Measurements from ENCODE around the gene UBL3. TPM values are rescaled to one million over a fixed set of nuclear protein-coding genes. Genes with fewer than 3 reads are reported as not detected.

The UBL3 gene
- total RNA-seq, 1 experiment from 2014 or later = 10.7 TPM

DNA sequence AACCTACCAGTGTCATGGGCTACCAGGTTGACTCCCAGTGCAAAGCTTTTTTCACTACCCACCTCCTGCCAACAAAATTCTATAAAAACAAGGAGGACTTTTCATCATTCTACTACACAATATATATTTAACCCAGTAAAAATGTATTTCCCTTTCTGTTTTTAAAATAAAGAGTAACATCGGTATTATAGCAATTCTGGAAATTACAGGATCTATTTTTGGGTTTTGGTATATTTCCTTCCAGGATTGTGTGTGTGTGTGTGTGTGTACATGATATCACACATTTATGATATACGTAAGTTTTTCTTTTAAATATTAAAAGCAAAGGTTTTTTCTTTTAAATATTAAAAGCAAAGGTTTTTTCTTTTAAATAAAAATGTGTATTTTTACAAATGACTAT is 6.0 kb upstream of the UBL3 start:
- no peak overlapping the region for H3K9ac ChIP-seq (ENCODE audit: low read length)
- no peaks in the 10 kb centered on the region for H3K36me3 ChIP-seq (ENCODE audit: control insufficient read depth in 1 of 2, insufficient read depth in 2 of 2, low read length in 2 of 2)
- BruUV-seq (replicated peaks) = no TSS peak
- RAD21 ChIA-PET (ENCODE audit: low non-redundant PET in 1 of 2, low total read pairs in 2 of 2, uncharacterized antibody in 2 of 2, unreplicated experiment in 2 of 2) = no interaction called here
- intact Hi-C loops (cut with micrococcal nuclease) = no loop called here
- no peaks in the 10 kb centered on the region for H3K9me3 ChIP-seq (ENCODE audit: control insufficient read depth in 1 of 2, insufficient read depth in 1 of 2, low read depth in 1 of 2, low read length in 2 of 2)
- CTCF ChIA-PET = interaction anchor here (1.2 kb wide), 1 partner anchor 11 kb away, joined by 3 read pairs; no protein-coding TSS in a partner anchor
- no peaks in the 10 kb centered on the region for H4K20me1 ChIP-seq (ENCODE audit: insufficient read depth)
- no peak overlapping the region for H3K4me2 ChIP-seq (ENCODE audit: low read length)
- H2AFZ ChIP-seq (ENCODE audit: low read depth, low read length, poor library complexity, severe bottlenecking) = no peak overlapping the region
- DNase-seq (ENCODE audit: low read depth, low spot score) (no peak), ATAC-seq (no peak)
- H3K4me1 ChIP-seq (ENCODE audit: control insufficient read depth in 1 of 2, insufficient read depth in 2 of 2, low read length in 2 of 2) = no peaks in the 10 kb centered on the region
- TF ChIP-seq POLR2A (IDR thresholded peaks at IDR 0.05; ENCODE audit: borderline replicate concordance, extremely low read depth, insufficient read depth, insufficient read length) (no peak), ZFX (IDR thresholded peaks at IDR 0.05) (no peak), POLR2AphosphoS5 (IDR thresholded peaks at IDR 0.05; ENCODE audit: low read depth, low read length) (no peak), SIN3A (IDR thresholded peaks at IDR 0.05; ENCODE audit: low read depth) (no peak)
- no peaks in the 10 kb centered on the region for H3K27me3 ChIP-seq (ENCODE audit: insufficient read depth, low read length)
- no peaks in the 10 kb centered on the region for H3K79me2 ChIP-seq (ENCODE audit: insufficient read depth, low read length)
- H3K27ac ChIP-seq (ENCODE audit: low read depth, low read length) = no peak overlapping the region
- POLR2A ChIA-PET = no interaction called here
- no peaks in the 10 kb centered on the region for H3K9me2 ChIP-seq (ENCODE audit: insufficient read depth)
- H3K4me3 ChIP-seq (replicated peaks in 1 of 2; ENCODE audit: low read depth in 1 of 2, low read length in 2 of 2) = no peak overlapping the region

DNA sequence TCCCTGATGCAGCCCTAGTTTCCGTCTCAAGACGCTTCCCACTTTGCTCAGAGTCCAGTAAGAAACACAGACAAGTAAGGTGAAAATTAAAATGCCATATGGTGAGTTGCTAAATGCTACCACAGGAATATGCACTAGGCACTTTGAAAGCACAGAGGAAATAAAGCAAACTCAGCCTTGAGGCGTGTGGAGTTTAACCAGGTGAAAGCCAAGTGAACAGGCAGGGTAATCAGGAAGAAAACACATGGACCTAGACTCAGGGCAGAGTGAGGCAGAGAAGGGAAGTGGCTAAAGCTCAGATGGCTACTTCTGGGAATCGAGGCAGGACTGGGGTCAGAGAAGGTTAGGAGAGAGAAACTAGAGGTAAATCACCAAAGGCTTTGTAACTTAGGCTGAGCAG is 5.4 kb upstream of the UBL3 start:
- intact Hi-C loops (cut with micrococcal nuclease) = no loop called here
- no peak for TF ChIP-seq POLR2A (IDR thresholded peaks at IDR 0.05; ENCODE audit: borderline replicate concordance, extremely low read depth, insufficient read depth, insufficient read length)
- TF ChIP-seq, protein P1, sequence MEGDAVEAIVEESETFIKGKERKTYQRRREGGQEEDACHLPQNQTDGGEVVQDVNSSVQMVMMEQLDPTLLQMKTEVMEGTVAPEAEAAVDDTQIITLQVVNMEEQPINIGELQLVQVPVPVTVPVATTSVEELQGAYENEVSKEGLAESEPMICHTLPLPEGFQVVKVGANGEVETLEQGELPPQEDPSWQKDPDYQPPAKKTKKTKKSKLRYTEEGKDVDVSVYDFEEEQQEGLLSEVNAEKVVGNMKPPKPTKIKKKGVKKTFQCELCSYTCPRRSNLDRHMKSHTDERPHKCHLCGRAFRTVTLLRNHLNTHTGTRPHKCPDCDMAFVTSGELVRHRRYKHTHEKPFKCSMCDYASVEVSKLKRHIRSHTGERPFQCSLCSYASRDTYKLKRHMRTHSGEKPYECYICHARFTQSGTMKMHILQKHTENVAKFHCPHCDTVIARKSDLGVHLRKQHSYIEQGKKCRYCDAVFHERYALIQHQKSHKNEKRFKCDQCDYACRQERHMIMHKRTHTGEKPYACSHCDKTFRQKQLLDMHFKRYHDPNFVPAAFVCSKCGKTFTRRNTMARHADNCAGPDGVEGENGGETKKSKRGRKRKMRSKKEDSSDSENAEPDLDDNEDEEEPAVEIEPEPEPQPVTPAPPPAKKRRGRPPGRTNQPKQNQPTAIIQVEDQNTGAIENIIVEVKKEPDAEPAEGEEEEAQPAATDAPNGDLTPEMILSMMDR (IDR thresholded peaks at IDR 0.05 in 2 of 3, conservative IDR thresholded peaks at IDR 0.05 in 1 of 3; ENCODE audit: borderline replicate concordance in 1 of 3, insufficient read depth in 1 of 3, low read depth in 2 of 3, low read length in 2 of 3) = no peak
- TF ChIP-seq ELF1 (IDR thresholded peaks at IDR 0.05; ENCODE audit: borderline replicate concordance, low read depth) = no peak
- TF ChIP-seq ZNF274 (IDR thresholded peaks at IDR 0.05; ENCODE audit: low read depth, low read length) = no peak
- TF ChIP-seq EGR1 (IDR thresholded peaks at IDR 0.05; ENCODE audit: low read depth) = no peak
- TF ChIP-seq, protein P2, sequence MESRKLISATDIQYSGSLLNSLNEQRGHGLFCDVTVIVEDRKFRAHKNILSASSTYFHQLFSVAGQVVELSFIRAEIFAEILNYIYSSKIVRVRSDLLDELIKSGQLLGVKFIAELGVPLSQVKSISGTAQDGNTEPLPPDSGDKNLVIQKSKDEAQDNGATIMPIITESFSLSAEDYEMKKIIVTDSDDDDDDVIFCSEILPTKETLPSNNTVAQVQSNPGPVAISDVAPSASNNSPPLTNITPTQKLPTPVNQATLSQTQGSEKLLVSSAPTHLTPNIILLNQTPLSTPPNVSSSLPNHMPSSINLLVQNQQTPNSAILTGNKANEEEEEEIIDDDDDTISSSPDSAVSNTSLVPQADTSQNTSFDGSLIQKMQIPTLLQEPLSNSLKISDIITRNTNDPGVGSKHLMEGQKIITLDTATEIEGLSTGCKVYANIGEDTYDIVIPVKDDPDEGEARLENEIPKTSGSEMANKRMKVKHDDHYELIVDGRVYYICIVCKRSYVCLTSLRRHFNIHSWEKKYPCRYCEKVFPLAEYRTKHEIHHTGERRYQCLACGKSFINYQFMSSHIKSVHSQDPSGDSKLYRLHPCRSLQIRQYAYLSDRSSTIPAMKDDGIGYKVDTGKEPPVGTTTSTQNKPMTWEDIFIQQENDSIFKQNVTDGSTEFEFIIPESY (IDR thresholded peaks at IDR 0.05; ENCODE audit: extremely low read depth, insufficient replicate concordance, low read length) = no peak
- TF ChIP-seq, protein P3, sequence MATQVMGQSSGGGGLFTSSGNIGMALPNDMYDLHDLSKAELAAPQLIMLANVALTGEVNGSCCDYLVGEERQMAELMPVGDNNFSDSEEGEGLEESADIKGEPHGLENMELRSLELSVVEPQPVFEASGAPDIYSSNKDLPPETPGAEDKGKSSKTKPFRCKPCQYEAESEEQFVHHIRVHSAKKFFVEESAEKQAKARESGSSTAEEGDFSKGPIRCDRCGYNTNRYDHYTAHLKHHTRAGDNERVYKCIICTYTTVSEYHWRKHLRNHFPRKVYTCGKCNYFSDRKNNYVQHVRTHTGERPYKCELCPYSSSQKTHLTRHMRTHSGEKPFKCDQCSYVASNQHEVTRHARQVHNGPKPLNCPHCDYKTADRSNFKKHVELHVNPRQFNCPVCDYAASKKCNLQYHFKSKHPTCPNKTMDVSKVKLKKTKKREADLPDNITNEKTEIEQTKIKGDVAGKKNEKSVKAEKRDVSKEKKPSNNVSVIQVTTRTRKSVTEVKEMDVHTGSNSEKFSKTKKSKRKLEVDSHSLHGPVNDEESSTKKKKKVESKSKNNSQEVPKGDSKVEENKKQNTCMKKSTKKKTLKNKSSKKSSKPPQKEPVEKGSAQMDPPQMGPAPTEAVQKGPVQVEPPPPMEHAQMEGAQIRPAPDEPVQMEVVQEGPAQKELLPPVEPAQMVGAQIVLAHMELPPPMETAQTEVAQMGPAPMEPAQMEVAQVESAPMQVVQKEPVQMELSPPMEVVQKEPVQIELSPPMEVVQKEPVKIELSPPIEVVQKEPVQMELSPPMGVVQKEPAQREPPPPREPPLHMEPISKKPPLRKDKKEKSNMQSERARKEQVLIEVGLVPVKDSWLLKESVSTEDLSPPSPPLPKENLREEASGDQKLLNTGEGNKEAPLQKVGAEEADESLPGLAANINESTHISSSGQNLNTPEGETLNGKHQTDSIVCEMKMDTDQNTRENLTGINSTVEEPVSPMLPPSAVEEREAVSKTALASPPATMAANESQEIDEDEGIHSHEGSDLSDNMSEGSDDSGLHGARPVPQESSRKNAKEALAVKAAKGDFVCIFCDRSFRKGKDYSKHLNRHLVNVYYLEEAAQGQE (IDR thresholded peaks at IDR 0.05; ENCODE audit: low read depth) = no peak
- TF ChIP-seq, protein P4, sequence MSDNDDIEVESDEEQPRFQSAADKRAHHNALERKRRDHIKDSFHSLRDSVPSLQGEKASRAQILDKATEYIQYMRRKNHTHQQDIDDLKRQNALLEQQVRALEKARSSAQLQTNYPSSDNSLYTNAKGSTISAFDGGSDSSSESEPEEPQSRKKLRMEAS (IDR thresholded peaks at IDR 0.05) = no peak
- no peak for TF ChIP-seq JUND (IDR thresholded peaks at IDR 0.05)
- TF ChIP-seq TCF7L2 (IDR thresholded peaks at IDR 0.05; ENCODE audit: borderline replicate concordance, extremely low read depth, insufficient read depth, insufficient read length) = no peak

More for the DNA sequence above, 5.4 kb upstream of the UBL3 start:
- no peaks in the 10 kb centered on the region for H3K27me3 ChIP-seq (ENCODE audit: insufficient read depth, low read length)
- H3K4me3 ChIP-seq (replicated peaks in 1 of 2; ENCODE audit: low read depth in 1 of 2, low read length in 2 of 2) = no peak overlapping the region
- ChIA-PET RAD21 (ENCODE audit: low non-redundant PET in 1 of 2, low total read pairs in 2 of 2, uncharacterized antibody in 2 of 2, unreplicated experiment in 2 of 2) (no interaction called here), POLR2A (no interaction called here), CTCF (interaction anchor here (1.2 kb wide), 1 partner anchor 11 kb away, joined by 3 read pairs; no protein-coding TSS in a partner anchor)
- H3K9me2 ChIP-seq (ENCODE audit: insufficient read depth) = no peaks in the 10 kb centered on the region
- H3K9ac ChIP-seq (ENCODE audit: low read length) = no peak overlapping the region
- H4K20me1 ChIP-seq (ENCODE audit: insufficient read depth) = no peaks in the 10 kb centered on the region
- H3K4me2 ChIP-seq (ENCODE audit: low read length) = no peak overlapping the region
- no peaks in the 10 kb centered on the region for H3K9me3 ChIP-seq (ENCODE audit: control insufficient read depth in 1 of 2, insufficient read depth in 1 of 2, low read depth in 1 of 2, low read length in 2 of 2)
- H2AFZ ChIP-seq (ENCODE audit: low read depth, low read length, poor library complexity, severe bottlenecking) = no peak overlapping the region
- peaks cover 0 to 5% of the 10 kb centered on the region in 2 experiments; a peak in 3 of 4 replicates for H3K4me1 ChIP-seq (ENCODE audit: control insufficient read depth in 1 of 2, insufficient read depth in 2 of 2, low read length in 2 of 2)
- no peaks in the 10 kb centered on the region for H3K36me3 ChIP-seq (ENCODE audit: control insufficient read depth in 1 of 2, insufficient read depth in 2 of 2, low read length in 2 of 2)
- no peak overlapping the region for H3K27ac ChIP-seq (ENCODE audit: low read depth, low read length)
- no peaks in the 10 kb centered on the region for H3K79me2 ChIP-seq (ENCODE audit: insufficient read depth, low read length)
- DNase-seq (ENCODE audit: low read depth, low spot score) (no peak), ATAC-seq (no peak)
- no TSS peak for BruUV-seq (replicated peaks)
